CD4-positive, alpha-beta T cell (primary cell): ENCODE measurements around the gene TWF2. TPM values are rescaled to one million over a fixed set of nuclear protein-coding genes. Genes with fewer than 3 reads are reported as not detected.

ENCODE experiments used
- ATAC-seq: fragments of 200-7000 bp; cut with Tn5 transposase; one replicate; pipeline ENCODE4 v1.10.0; 2022; ENCODE audit warnings: mild to moderate bottlenecking; ENCODE audit not compliant: poor library complexity
- CTCF ChIA-PET: fragments of 350-600 bp; sonication (Branson Sonifier 250); formaldehyde crosslinking; loops from one replicate; lab custom pipeline; 2021; ENCODE audit warnings: antibody characterized with exemption, inconsistent platforms; lab: Charles Lee
- POLR2A ChIA-PET: fragments of 350-600 bp; sonication (Branson Sonifier 250); formaldehyde crosslinking; loops from one replicate; lab custom pipeline; 2021; ENCODE audit warnings: antibody characterized with exemption, inconsistent platforms; lab: Charles Lee
- DNase-seq, 14 experiments: peaks; one replicate each; pipeline ENCODE4 v3.0.0-alpha.2; 2013 to 2020; ENCODE audit warnings: mixed read lengths in 2 of 14
- H3K27ac ChIP-seq, 2 donors: one replicate each; pipeline versions ENCODE4 v1.5.1 to v1.7.0; 2013; ENCODE audit warnings: low read length in 2 of 2, low read depth in 1 of 2, mild to moderate bottlenecking in 1 of 2
- H3K27me3 ChIP-seq, 2 experiments: 1 replicate in 1 of 2; 2 replicates in 1 of 2; pipeline versions ENCODE4 v1.6.1 to v1.7.0; 2013; ENCODE audit warnings: low read length in 2 of 2, control low read depth in 1 of 2, mild to moderate bottlenecking in 1 of 2, moderate library complexity in 1 of 2; ENCODE audit not compliant: insufficient read depth in 2 of 2, control insufficient read depth in 1 of 2
- H3K36me3 ChIP-seq: one replicate; pipeline ENCODE4 v1.6.1; 2013; ENCODE audit warnings: low read length, control low read depth; ENCODE audit not compliant: insufficient read depth
- H3K4me1 ChIP-seq: one replicate; pipeline ENCODE4 v1.6.1; 2013; ENCODE audit warnings: low read length, control low read depth; ENCODE audit not compliant: insufficient read depth
- H3K4me3 ChIP-seq: one replicate; pipeline ENCODE4 v1.5.1; 2013; ENCODE audit warnings: mild to moderate bottlenecking, low read length, moderate library complexity
- H3K9me3 ChIP-seq, 2 experiments: 1 replicate in 1 of 2; 2 replicates in 1 of 2; pipeline versions ENCODE4 v1.6.1 to v1.7.0; 2013; ENCODE audit warnings: low read length in 2 of 2, mild to moderate bottlenecking in 2 of 2, control low read depth in 1 of 2, moderate library complexity in 1 of 2; ENCODE audit not compliant: control insufficient read depth in 1 of 2, insufficient read depth in 1 of 2
- H3K27ac Mint-ChIP-seq: one replicate; pipeline ENCODE4 v1.8.0; 2020; ENCODE audit warnings: mixed read lengths
- H3K27me3 Mint-ChIP-seq: one replicate; pipeline ENCODE4 v1.8.0; 2021; ENCODE audit warnings: mixed read lengths
- H3K36me3 Mint-ChIP-seq: one replicate; pipeline ENCODE4 v1.8.0; 2021; ENCODE audit warnings: low read depth, mixed read lengths
- H3K4me1 Mint-ChIP-seq: one replicate; pipeline ENCODE4 v1.8.0; 2021; ENCODE audit warnings: low read depth, mixed read lengths
- H3K4me3 Mint-ChIP-seq: one replicate; pipeline ENCODE4 v1.8.0; 2020; ENCODE audit warnings: mild to moderate bottlenecking, mixed read lengths
- H3K9me3 Mint-ChIP-seq: one replicate; pipeline ENCODE4 v1.8.0; 2020; ENCODE audit warnings: mixed read lengths
- intact Hi-C, 2 experiments: fragments of 100-400 bp; cut with DNase I in 1 of 2; cut with micrococcal nuclease in 1 of 2; formaldehyde crosslinking; loops; one replicate each; pipeline versions ENCODE4 v1.15.1 to v1.9.0; 2023 to 2025; cut with DNase I, micrococcal nuclease
- total RNA-seq, 174 experiments: library from RNA in 2 of 174; stranded (reverse) in 2 of 174; gene quantifications; one replicate each; pipeline ENCODE4 v1.2.3 and lab custom pipeline; 2021 to 2026
- TF ChIP-seq, protein P1 (sequence below): fragments of 200-600 bp; IDR thresholded peaks from one replicate; pipeline ENCODE4 v1.8.0; 2022; ENCODE audit warnings: antibody characterized with exemption, mild to moderate bottlenecking

Gene TWF2
- total RNA-seq, 2 experiments from 2014 or later = 17.4 to 21.7 TPM

DNA sequence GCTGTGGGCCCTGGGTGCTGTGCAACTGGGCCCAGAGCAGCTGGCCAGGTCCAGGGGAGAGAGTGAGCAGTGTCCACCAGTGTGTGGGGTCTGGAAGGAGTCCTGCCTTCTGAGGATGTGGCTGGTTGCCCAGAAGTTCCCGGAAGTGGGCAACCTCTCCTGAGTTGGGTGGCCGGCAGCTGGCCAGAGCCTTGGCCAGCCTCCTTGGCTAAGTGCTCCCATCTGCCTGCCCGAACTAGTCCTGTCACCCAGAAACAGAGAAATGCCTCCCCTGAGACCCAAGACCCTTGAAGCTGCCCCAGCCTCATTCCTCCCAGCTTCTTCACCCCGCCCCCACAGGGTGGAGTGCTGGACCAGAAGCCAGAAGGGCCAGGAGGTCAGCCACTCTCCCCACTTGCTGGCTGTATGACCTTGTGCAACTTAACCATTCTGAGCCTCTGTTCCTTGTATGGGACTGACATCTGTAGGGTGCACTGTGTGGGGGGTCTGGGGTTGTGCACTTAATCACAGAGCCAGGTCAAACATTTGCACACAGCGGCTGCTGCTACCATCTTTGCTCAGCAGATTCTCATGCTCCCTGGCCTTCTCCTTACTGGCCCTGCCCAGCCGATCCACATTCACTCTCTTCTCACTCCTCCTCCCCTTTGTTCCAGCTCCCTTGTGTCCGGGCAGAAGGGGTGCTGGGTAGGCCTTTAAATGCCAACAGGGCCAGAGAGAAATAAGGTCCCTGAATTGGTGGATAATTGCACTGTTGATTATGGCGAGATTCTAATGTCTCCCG is 48.5 kb downstream of the TWF2 start:
- no peak overlapping the region for H3K4me3 ChIP-seq
- no peaks in the 10 kb centered on the region for H3K4me1 Mint-ChIP-seq
- POLR2A ChIA-PET = no interaction called here
- H3K9me3 Mint-ChIP-seq = no peaks in the 10 kb centered on the region
- no peak for ATAC-seq
- no peaks in the 10 kb centered on the region for H3K27me3 ChIP-seq
- no peaks in the 10 kb centered on the region for H3K36me3 ChIP-seq
- H3K27me3 Mint-ChIP-seq = no peaks in the 10 kb centered on the region
- H3K36me3 Mint-ChIP-seq = no peaks in the 10 kb centered on the region
- H3K9me3 ChIP-seq = no peaks in the 10 kb centered on the region
- H3K4me1 ChIP-seq = no peaks in the 10 kb centered on the region
- DNase-seq = no peak
- H3K4me3 Mint-ChIP-seq = no peak overlapping the region
- intact Hi-C loops = loop anchor here in 1 of 2 experiments (10.0 kb wide), 1 partner anchor 344 kb away; the partner anchor contains the start of genes NT5DC2 and UQCC5
- TF ChIP-seq, protein P1, sequence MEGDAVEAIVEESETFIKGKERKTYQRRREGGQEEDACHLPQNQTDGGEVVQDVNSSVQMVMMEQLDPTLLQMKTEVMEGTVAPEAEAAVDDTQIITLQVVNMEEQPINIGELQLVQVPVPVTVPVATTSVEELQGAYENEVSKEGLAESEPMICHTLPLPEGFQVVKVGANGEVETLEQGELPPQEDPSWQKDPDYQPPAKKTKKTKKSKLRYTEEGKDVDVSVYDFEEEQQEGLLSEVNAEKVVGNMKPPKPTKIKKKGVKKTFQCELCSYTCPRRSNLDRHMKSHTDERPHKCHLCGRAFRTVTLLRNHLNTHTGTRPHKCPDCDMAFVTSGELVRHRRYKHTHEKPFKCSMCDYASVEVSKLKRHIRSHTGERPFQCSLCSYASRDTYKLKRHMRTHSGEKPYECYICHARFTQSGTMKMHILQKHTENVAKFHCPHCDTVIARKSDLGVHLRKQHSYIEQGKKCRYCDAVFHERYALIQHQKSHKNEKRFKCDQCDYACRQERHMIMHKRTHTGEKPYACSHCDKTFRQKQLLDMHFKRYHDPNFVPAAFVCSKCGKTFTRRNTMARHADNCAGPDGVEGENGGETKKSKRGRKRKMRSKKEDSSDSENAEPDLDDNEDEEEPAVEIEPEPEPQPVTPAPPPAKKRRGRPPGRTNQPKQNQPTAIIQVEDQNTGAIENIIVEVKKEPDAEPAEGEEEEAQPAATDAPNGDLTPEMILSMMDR = no peak
- no peak overlapping the region for H3K27ac Mint-ChIP-seq
- H3K27ac ChIP-seq = no peak overlapping the region
- CTCF ChIA-PET = no interaction called here

DNA sequence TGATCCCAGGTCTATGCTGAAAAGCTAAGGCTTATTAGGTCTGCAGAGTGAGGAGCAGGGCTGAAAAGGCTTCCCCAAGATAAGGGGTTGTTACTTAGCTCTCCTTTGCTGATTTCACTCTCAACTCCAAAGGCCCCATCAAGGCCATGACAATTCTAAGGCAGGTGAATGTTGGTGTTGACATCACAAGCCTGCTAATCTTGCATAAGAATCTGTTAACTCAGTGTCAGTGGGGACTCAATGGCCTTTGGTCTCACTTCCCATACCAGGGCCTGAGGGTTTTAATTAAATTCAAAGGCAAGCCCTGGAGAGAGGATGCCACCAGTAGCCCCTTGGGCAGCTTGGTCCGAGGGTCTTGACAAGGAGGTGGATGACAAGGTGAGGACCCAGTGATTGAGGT is 50.4 kb downstream of the TWF2 start:
- no peak overlapping the region for H3K27ac Mint-ChIP-seq
- no peak overlapping the region for H3K4me3 ChIP-seq
- ChIA-PET POLR2A (no interaction called here), CTCF (no interaction called here)
- intact Hi-C loops = no loop called here
- TF ChIP-seq, protein P1 = no peak
- no peaks in the 10 kb centered on the region for H3K36me3 Mint-ChIP-seq
- DNase-seq = no peak
- H3K4me1 ChIP-seq = no peaks in the 10 kb centered on the region
- no peaks in the 10 kb centered on the region for H3K36me3 ChIP-seq
- no peak for ATAC-seq
- no peaks in the 10 kb centered on the region for H3K9me3 Mint-ChIP-seq
- no peak overlapping the region for H3K27ac ChIP-seq
- no peaks in the 10 kb centered on the region for H3K9me3 ChIP-seq
- H3K27me3 Mint-ChIP-seq = no peaks in the 10 kb centered on the region
- no peak overlapping the region for H3K4me3 Mint-ChIP-seq
- no peaks in the 10 kb centered on the region for H3K27me3 ChIP-seq
- no peaks in the 10 kb centered on the region for H3K4me1 Mint-ChIP-seq

DNA sequence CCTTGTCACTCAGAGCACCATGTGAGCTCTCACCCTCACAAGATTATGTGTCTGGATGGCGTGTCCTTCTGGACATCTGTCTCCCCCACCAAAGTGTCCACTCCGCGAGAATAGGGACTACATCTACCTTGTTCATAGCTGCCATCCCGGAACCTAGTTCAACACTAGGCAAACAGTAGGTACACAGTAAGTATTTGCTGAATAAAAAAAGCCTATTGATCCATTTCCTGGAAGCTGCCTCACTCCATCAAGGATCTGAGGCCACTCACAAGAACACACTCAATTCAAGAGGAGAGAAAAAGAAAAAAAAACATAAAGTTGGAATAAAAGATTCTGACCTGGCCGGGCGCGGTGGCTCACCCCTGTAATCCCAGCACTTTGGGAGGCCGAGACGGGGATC is 52.2 kb downstream of the TWF2 start:
- POLR2A ChIA-PET = no interaction called here
- Mint-ChIP-seq H3K9me3 (no peaks in the 10 kb centered on the region), H3K4me1 (no peaks in the 10 kb centered on the region), H3K4me3 (no peak overlapping the region), H3K36me3 (no peaks in the 10 kb centered on the region), H3K27ac (no peak overlapping the region), H3K27me3 (no peaks in the 10 kb centered on the region)
- DNase-seq (no peak), ATAC-seq (no peak)
- TF ChIP-seq, protein P1 = no peak
- Histone ChIP-seq H3K27me3 (no peaks in the 10 kb centered on the region), H3K9me3 (no peaks in the 10 kb centered on the region), H3K4me3 (no peak overlapping the region), H3K27ac (no peak overlapping the region), H3K36me3 (no peaks in the 10 kb centered on the region), H3K4me1 (peaks cover 14% of the 10 kb centered on the region)
- CTCF ChIA-PET = interaction anchor here (0.6 kb wide), 1 partner anchor 179 kb away, joined by 3 read pairs; no protein-coding TSS in a partner anchor
- intact Hi-C loops = no loop called here
